T-helper 9 cell (primary cell): ENCODE data around the gene KCNK16.

Source experiments
- DNase-seq: peaks from one replicate; pipeline ENCODE4 v3.0.0-alpha.2; 2020

Gene KCNK16

GRCh38 chr6:39273406-39273821 is 49.1 kb downstream of the KCNK16 start:
- no peak for DNase-seq

GRCh38 chr6:39269961-39270360 is 52.5 kb downstream of the KCNK16 start:
- no peak for DNase-seq

GRCh38 chr6:39268721-39269120 is 53.8 kb downstream of the KCNK16 start:
- no peak for DNase-seq

- no peak for DNase-seq
These were observed 54.3 kb downstream of the KCNK16 start for GRCh38 chr6:39268171-39268570.

- DNase-seq = no peak
These were observed 55.6 kb downstream of the KCNK16 start for GRCh38 chr6:39266782-39267355.

- no peak for DNase-seq
These were observed 56.1 kb downstream of the KCNK16 start for GRCh38 chr6:39266375-39266774.
